ENCODE measurements around the gene SPHK2.

SPHK2 gene

DNA sequence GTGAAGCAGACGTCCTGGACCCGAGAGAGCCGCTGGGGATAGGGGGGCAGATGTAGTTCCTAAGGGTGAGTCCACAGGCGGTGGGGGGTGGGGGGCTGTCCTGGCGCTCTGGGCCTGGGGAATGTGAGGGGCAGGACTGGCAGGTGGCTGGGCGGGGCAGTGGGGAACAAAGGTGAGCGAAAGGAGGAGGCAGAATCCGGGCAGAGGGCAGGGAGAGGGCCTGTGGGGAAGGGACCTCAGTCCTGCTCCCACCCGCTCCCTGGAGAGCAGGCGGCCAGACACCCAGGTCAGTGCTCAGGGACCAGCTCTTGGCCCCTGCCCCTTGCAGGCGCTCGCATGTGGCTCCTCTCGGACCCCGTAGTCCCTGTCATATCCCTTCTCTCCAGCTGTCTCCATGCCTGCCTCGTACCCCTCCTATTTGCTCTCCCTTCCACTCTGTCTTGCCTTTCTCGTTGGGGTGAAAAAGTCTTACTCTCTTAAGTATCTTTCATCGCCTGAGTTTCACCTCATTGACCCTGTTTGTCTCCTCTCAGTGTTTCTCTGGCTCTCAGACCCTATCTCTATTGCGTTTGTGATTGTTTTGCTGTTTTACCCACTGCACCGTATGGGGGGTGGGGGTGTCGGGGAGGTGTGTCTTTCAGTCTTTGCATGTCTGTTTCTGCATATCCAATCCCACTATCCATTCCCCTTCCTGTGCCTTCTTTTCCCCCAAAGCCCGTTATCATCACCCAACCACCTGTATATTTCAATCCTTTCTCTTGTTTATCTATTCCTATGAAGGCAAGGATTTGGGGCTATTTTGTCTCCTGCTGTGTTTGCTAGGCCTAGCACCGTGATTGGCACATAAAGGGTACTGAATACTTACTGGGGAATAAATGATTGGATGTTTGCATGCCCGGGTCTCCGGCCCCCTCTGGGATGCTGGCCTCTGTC is 5.8 kb downstream of the SPHK2 start:
- DNase-seq (ENCODE audit: low spot score), result no peak
- in situ Hi-C loops (cut with MboI; ENCODE audit: low pct_unique_long_range_greater_than_20kb, low sequenced_read_pairs, unreplicated experiment), result loop anchor here (25.0 kb wide), 1 partner anchor 337 kb away; the partner anchor contains the start of genes BAX and FTL
- TF ChIP-seq, protein P1, sequence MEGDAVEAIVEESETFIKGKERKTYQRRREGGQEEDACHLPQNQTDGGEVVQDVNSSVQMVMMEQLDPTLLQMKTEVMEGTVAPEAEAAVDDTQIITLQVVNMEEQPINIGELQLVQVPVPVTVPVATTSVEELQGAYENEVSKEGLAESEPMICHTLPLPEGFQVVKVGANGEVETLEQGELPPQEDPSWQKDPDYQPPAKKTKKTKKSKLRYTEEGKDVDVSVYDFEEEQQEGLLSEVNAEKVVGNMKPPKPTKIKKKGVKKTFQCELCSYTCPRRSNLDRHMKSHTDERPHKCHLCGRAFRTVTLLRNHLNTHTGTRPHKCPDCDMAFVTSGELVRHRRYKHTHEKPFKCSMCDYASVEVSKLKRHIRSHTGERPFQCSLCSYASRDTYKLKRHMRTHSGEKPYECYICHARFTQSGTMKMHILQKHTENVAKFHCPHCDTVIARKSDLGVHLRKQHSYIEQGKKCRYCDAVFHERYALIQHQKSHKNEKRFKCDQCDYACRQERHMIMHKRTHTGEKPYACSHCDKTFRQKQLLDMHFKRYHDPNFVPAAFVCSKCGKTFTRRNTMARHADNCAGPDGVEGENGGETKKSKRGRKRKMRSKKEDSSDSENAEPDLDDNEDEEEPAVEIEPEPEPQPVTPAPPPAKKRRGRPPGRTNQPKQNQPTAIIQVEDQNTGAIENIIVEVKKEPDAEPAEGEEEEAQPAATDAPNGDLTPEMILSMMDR (IDR thresholded peaks at IDR 0.05; ENCODE audit: extremely low read depth, insufficient read depth, missing control alignments), result no peak

DNA sequence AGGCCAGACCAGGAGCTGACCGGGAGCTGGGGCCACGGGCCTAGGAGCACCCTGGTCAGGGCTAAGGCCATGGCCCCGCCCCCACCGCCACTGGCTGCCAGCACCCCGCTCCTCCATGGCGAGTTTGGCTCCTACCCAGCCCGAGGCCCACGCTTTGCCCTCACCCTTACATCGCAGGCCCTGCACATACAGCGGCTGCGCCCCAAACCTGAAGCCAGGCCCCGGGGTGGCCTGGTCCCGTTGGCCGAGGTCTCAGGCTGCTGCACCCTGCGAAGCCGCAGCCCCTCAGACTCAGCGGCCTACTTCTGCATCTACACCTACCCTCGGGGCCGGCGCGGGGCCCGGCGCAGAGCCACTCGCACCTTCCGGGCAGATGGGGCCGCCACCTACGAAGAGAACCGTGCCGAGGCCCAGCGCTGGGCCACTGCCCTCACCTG is 6.6 kb downstream of the SPHK2 start:
- TF ChIP-seq, protein P1 (IDR thresholded peaks at IDR 0.05; ENCODE audit: extremely low read depth, insufficient read depth, missing control alignments), result no peak
- in situ Hi-C loops (cut with MboI; ENCODE audit: low pct_unique_long_range_greater_than_20kb, low sequenced_read_pairs, unreplicated experiment), result loop anchor here (25.0 kb wide), 1 partner anchor 336 kb away; the partner anchor contains the start of genes BAX and FTL
- DNase-seq (ENCODE audit: low spot score), result no peak

DNA sequence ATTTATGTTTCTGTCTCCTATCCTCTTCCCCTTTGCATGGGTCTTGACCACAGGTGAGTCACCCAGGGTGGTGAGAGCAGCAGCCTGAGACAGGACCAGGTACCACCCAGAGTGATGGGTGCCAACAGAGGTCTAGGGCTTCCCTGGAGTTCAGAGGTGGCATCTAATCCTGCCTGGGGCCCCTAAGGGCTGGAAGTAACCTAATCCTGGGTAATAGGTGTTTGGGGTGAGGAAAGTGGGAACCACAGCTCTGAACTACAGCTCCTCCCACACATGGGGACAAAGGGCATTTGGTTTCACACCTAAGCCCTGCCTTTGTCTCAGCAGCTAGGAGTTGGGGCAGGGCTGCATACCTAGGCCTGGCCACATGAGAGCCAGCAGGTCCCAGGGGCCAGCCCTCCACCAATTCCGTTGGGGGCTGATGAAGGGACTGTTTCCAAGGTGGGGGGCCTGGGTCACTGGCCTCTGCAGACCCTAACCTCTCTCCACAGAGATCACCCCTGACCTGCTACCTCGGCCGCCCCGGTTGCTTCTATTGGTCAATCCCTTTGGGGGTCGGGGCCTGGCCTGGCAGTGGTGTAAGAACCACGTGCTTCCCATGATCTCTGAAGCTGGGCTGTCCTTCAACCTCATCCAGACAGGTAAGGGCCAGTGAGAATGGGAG is 8.0 kb downstream of the SPHK2 start:
- TF ChIP-seq, protein P1 (IDR thresholded peaks at IDR 0.05; ENCODE audit: extremely low read depth, insufficient read depth, missing control alignments), result no peak
- no peak for DNase-seq (ENCODE audit: low spot score)
- in situ Hi-C loops (cut with MboI; ENCODE audit: low pct_unique_long_range_greater_than_20kb, low sequenced_read_pairs, unreplicated experiment), result loop anchor here (25.0 kb wide), 1 partner anchor 335 kb away; the partner anchor contains the start of genes BAX and FTL

DNA sequence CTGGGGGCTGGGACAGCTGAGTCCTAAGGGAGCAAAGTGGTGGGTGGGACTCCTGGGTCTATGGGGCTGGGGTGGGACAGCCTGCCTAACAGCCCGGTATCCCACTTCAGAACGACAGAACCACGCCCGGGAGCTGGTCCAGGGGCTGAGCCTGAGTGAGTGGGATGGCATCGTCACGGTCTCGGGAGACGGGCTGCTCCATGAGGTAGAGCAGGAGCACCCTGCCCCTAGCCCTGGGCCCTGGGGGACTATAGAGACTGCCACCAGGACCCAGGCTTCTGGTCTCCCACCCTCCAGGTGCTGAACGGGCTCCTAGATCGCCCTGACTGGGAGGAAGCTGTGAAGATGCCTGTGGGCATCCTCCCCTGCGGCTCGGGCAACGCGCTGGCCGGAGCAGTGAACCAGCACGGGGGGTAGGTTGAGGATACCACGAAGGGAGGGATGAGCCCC is 8.6 kb downstream of the SPHK2 start:
- no peak for DNase-seq (ENCODE audit: low spot score)
- TF ChIP-seq, protein P1 (IDR thresholded peaks at IDR 0.05; ENCODE audit: extremely low read depth, insufficient read depth, missing control alignments), result no peak
- in situ Hi-C loops (cut with MboI; ENCODE audit: low pct_unique_long_range_greater_than_20kb, low sequenced_read_pairs, unreplicated experiment), result loop anchor here (25.0 kb wide), 1 partner anchor 334 kb away; the partner anchor contains the start of genes BAX and FTL

DNA sequence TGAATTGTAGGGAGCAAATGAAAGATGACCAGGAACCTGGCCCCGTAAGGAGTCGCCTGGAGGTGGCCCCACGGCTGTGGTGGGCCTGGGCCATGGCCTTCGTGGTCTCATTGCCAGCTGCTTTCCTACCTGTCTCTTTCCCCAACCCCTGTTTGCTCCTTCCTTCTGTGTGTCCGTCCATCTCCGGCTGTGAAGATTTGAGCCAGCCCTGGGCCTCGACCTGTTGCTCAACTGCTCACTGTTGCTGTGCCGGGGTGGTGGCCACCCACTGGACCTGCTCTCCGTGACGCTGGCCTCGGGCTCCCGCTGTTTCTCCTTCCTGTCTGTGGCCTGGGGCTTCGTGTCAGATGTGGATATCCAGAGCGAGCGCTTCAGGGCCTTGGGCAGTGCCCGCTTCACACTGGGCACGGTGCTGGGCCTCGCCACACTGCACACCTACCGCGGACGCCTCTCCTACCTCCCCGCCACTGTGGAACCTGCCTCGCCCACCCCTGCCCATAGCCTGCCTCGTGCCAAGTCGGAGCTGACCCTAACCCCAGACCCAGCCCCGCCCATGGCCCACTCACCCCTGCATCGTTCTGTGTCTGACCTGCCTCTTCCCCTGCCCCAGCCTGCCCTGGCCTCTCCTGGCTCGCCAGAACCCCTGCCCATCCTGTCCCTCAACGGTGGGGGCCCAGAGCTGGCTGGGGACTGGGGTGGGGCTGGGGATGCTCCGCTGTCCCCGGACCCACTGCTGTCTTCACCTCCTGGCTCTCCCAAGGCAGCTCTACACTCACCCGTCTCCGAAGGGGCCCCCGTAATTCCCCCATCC is 9.4 kb downstream of the SPHK2 start:
- TF ChIP-seq, protein P1 (IDR thresholded peaks at IDR 0.05; ENCODE audit: extremely low read depth, insufficient read depth, missing control alignments), result no peak
- no peak for DNase-seq (ENCODE audit: low spot score)
- in situ Hi-C loops (cut with MboI; ENCODE audit: low pct_unique_long_range_greater_than_20kb, low sequenced_read_pairs, unreplicated experiment), result loop anchor here (25.0 kb wide), 1 partner anchor 334 kb away; the partner anchor contains the start of genes BAX and FTL

DNA sequence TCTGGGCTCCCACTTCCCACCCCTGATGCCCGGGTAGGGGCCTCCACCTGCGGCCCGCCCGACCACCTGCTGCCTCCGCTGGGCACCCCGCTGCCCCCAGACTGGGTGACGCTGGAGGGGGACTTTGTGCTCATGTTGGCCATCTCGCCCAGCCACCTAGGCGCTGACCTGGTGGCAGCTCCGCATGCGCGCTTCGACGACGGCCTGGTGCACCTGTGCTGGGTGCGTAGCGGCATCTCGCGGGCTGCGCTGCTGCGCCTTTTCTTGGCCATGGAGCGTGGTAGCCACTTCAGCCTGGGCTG is 9.9 kb downstream of the SPHK2 start:
- in situ Hi-C loops (cut with MboI; ENCODE audit: low pct_unique_long_range_greater_than_20kb, low sequenced_read_pairs, unreplicated experiment), result loop anchor here (25.0 kb wide), 1 partner anchor 333 kb away; the partner anchor contains the start of genes BAX and FTL
- TF ChIP-seq, protein P1 (IDR thresholded peaks at IDR 0.05; ENCODE audit: extremely low read depth, insufficient read depth, missing control alignments), result no peak

More for the DNA sequence above, 9.9 kb downstream of the SPHK2 start:
- no peak for DNase-seq (ENCODE audit: low spot score)
